GM12801 (cell line): Measurements from ENCODE around the gene MGST2.

Source experiments
- CTCF ChIP-seq: IDR thresholded peaks from one replicate; pipeline ENCODE4 v1.5.1; 2011; ENCODE audit warnings: control low read depth; ENCODE audit not compliant: insufficient read length; ENCODE audit errors: extremely low read depth

Gene MGST2

GRCh38 chr4:139718833-139719232 lies 53.2 kb downstream of the MGST2 start:
- no peak for TF ChIP-seq CTCF

GRCh38 chr4:139719381-139720101 lies 53.9 kb downstream of the MGST2 start:
- TF ChIP-seq CTCF: no peak

GRCh38 chr4:139720806-139721205 lies 55.2 kb downstream of the MGST2 start:
- no peak for TF ChIP-seq CTCF

GRCh38 chr4:139721789-139722188 lies 56.2 kb downstream of the MGST2 start:
- no peak for TF ChIP-seq CTCF

GRCh38 chr4:139725236-139725635 lies 59.6 kb downstream of the MGST2 start:
- TF ChIP-seq CTCF: no peak

- no peak for TF ChIP-seq CTCF
These were observed 61.0 kb downstream of the MGST2 start for GRCh38 chr4:139726615-139727014.

- TF ChIP-seq CTCF: no peak
These were observed 62.5 kb downstream of the MGST2 start for GRCh38 chr4:139728146-139728545.

GRCh38 chr4:139728840-139729239 lies 63.2 kb downstream of the MGST2 start:
- no peak for TF ChIP-seq CTCF
